ENCODE results near the gene EXD3.

The EXD3 gene

DNA sequence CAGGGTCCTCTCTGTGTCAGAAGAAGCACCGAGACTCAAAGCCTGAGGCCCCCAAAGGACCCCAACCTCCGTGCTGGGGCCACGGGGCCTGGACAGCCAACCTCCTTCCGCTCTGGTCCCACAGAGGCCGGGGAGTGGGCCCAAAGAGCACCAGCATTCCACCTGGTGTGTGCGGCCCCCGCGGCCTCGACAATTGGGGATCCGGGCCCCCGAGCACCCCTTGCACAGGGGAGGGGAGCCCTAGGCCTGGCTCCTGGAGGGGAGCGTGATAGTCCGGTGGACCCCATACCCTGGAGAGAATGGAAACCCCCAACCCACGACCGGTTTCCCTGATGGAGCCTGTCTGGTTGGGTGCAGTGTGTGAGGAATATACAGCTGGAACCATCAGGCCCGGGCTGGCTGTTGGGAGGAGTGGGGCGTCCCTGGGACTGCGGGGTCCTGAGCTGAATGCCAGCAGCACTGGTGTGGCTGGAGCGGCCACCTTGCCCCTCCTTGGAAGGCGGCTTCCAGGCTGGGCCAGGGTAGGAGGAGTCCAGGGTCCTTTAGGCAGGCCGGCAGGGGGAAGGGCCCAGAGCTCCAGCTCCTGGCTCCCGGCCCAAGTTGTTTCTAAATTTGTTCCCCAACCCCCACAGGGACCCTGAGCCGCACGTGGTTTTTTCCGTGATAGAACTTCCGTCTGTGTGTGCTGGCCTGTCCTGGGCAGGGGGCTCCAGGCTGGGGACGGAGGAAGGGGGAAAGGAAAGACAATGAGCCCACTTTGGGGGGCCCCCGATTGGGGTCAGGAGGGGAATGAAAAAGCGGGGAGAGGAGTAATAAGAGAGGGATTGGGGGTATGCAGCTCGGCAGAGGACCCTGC lies 146.3 kb downstream of the EXD3 start:
- Histone ChIP-seq H3K27me3 (ENCODE audit: insufficient read depth, low read length) (peaks cover 1% of the 10 kb centered on the region; the same call in 1 of the 2 replicates), H3K36me3 (ENCODE audit: insufficient read depth, low read length) (peaks cover 7% of the 10 kb centered on the region; the same call in 1 of the 2 replicates), H3K9ac (ENCODE audit: low read depth, low read length) (peak overlapping the region; percentile 76), H3K4me1 (ENCODE audit: insufficient read depth, low read length) (peaks cover 19% of the 10 kb centered on the region), H3K4me3 (ENCODE audit: low read length) (peak overlapping the region; percentile 60), H3K27ac (ENCODE audit: low read depth, low read length) (peak overlapping the region; percentile 89), H3K9me3 (ENCODE audit: insufficient read depth, low read depth, low read length) (no peaks in the 10 kb centered on the region)
- WGBS = 47% methylated on average over 30 of the region's 30 CpGs

DNA sequence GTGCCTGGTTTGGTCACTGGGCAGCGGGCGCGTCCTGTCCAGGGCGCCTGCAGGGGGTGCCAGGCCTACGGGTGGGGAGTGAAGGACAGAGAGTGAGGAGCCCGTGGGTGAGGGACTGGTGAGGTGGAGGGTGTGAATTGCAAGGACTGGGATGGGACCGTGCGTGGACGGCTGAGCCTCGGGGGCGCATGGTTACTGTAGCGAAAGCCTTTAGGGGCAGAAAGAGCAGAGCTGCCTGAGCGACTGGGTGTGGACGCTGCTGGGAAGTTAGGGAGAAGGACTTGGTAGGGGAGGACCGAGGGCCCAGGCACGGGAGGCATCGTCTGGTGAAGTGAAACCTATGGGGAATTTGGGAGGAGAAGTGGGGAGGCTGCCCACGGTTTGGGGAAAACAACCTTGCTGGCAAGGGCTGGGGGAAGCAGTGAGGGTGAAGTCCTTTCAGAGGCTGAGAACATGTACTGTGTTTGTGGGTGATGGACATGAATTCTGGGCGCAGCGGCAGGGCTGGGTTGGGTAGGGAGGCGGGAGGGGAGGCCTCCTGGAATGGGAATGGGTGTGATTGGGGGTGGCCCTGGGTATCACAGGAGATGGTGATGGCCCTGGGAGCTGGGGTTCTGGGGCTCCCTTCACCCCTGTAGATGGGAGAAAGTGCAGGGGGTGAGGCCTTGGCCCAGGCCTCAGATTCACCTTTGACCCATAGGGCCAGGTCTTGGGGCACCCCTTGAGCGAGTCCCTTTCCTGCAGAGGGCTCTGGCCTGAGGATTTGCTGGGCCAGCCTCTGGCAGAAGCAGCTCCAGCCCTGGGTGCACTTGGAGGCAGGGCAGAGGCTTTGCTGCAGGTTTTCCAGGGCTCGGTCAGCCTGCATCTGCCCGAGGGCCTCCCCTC lies 147.1 kb downstream of the EXD3 start:
- 90% methylated on average over 24 of the region's 24 CpGs for WGBS
- Histone ChIP-seq H3K27ac (ENCODE audit: low read depth, low read length) (peak overlapping the region; percentile 89), H3K4me3 (ENCODE audit: low read length) (no peak overlapping the region), H3K9me3 (ENCODE audit: insufficient read depth, low read depth, low read length) (no peaks in the 10 kb centered on the region), H3K27me3 (ENCODE audit: insufficient read depth, low read length) (no peaks in the 10 kb centered on the region), H3K4me1 (ENCODE audit: insufficient read depth, low read length) (peaks cover 19% of the 10 kb centered on the region), H3K9ac (ENCODE audit: low read depth, low read length) (peak overlapping the region; percentile 76; the same call in 1 of the 2 replicates), H3K36me3 (ENCODE audit: insufficient read depth, low read length) (peaks cover 10% of the 10 kb centered on the region)

DNA sequence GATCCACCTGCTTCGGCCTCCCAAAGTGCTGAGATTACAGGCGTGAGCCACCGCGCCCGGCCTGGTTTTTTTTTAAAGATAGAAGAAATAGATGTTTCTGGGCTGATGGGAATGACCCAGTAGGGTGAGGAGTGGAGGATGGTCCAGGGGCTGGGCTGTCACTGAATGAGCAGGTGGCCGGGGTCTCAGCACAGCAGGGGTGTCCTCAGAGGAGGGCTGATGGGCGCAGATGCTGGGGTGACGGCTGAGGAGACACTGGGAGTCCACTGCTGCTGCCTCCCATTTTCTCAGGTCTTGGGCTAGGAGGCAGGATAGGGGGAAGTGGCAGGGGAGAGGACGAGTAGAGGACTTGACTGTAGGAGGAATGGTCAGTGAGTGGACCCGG lies 147.8 kb downstream of the EXD3 start:
- 94% methylated on average over 10 of the region's 10 CpGs for WGBS
- peaks cover 19% of the 10 kb centered on the region for H3K4me1 ChIP-seq (ENCODE audit: insufficient read depth, low read length)
- no peaks in the 10 kb centered on the region for H3K9me3 ChIP-seq (ENCODE audit: insufficient read depth, low read depth, low read length)
- no peaks in the 10 kb centered on the region for H3K27me3 ChIP-seq (ENCODE audit: insufficient read depth, low read length)
- no peak overlapping the region for H3K9ac ChIP-seq (ENCODE audit: low read depth, low read length)
- peaks cover 11% of the 10 kb centered on the region for H3K36me3 ChIP-seq (ENCODE audit: insufficient read depth, low read length)
- H3K4me3 ChIP-seq (ENCODE audit: low read length) = no peak overlapping the region
- no peak overlapping the region for H3K27ac ChIP-seq (ENCODE audit: low read depth, low read length)

DNA sequence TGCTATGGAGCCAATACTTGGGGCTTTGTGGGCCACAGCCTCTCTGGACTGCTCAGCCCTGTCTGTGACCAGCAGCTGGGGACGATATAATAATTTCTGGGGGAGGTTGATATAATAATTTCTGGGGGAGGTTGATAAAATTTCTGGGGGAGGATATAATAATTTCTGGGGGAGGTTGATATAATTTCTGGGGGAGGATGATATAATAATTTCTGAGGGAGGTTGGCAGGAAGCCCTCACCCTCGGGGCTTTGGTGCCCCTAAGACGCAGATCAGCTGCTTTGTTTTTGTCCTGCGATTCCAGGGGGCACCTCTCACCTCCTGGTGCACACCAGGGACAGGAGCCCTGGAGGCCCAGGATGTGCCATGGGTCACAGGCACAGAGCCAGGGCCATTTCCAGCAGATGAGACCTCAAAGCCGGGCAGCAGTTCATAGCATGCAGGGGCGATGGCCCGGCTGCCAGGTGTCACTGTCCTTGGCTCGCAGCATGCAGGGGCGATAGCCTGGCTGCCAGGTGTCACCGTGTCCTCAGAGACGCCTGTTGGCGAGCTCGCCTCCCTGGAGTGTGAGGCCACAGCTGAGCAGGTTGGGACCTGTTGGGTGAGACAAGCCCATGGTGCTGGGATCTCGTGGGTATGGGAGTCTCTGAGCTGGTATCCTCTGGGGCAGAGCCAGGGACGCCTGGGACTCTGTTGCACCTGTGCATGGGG lies 149.2 kb downstream of the EXD3 start:
- Histone ChIP-seq H3K9me3 (ENCODE audit: insufficient read depth, low read depth, low read length) (no peaks in the 10 kb centered on the region), H3K27ac (ENCODE audit: low read depth, low read length) (no peak overlapping the region), H3K4me3 (ENCODE audit: low read length) (no peak overlapping the region), H3K36me3 (ENCODE audit: insufficient read depth, low read length) (peaks cover 24% of the 10 kb centered on the region), H3K27me3 (ENCODE audit: insufficient read depth, low read length) (no peaks in the 10 kb centered on the region), H3K4me1 (ENCODE audit: insufficient read depth, low read length) (peaks cover 19% of the 10 kb centered on the region), H3K9ac (ENCODE audit: low read depth, low read length) (no peak overlapping the region)
- WGBS = 90% methylated on average over 15 of the region's 15 CpGs

DNA sequence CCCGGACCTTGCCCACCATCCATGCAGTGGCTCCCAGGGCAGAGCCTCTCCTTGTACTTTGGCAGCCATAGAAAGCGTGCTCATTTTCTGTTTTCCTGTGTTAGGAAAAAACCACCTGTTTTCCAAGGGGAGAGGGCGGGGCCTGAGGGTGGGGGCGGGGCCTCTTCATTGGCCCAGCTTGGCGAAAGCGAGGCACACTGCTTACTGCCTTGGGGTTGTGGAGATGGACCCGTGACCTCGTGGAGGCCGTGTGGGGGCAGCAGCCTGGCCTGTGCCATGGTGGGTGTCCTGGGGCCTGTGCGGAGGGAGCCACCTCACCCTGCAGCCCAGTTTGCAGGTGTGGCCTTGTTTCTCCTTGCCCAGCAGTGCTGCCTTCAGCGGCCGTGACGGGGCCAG lies 149.9 kb downstream of the EXD3 start:
- H3K36me3 ChIP-seq (ENCODE audit: insufficient read depth, low read length) = peaks cover 29% of the 10 kb centered on the region
- no peaks in the 10 kb centered on the region for H3K9me3 ChIP-seq (ENCODE audit: insufficient read depth, low read depth, low read length)
- 88% methylated on average over 13 of the region's 13 CpGs for WGBS
- no peak overlapping the region for H3K4me3 ChIP-seq (ENCODE audit: low read length)
- peaks cover 19% of the 10 kb centered on the region for H3K4me1 ChIP-seq (ENCODE audit: insufficient read depth, low read length)
- no peak overlapping the region for H3K27ac ChIP-seq (ENCODE audit: low read depth, low read length)
- H3K27me3 ChIP-seq (ENCODE audit: insufficient read depth, low read length) = no peaks in the 10 kb centered on the region
- H3K9ac ChIP-seq (ENCODE audit: low read depth, low read length) = no peak overlapping the region

DNA sequence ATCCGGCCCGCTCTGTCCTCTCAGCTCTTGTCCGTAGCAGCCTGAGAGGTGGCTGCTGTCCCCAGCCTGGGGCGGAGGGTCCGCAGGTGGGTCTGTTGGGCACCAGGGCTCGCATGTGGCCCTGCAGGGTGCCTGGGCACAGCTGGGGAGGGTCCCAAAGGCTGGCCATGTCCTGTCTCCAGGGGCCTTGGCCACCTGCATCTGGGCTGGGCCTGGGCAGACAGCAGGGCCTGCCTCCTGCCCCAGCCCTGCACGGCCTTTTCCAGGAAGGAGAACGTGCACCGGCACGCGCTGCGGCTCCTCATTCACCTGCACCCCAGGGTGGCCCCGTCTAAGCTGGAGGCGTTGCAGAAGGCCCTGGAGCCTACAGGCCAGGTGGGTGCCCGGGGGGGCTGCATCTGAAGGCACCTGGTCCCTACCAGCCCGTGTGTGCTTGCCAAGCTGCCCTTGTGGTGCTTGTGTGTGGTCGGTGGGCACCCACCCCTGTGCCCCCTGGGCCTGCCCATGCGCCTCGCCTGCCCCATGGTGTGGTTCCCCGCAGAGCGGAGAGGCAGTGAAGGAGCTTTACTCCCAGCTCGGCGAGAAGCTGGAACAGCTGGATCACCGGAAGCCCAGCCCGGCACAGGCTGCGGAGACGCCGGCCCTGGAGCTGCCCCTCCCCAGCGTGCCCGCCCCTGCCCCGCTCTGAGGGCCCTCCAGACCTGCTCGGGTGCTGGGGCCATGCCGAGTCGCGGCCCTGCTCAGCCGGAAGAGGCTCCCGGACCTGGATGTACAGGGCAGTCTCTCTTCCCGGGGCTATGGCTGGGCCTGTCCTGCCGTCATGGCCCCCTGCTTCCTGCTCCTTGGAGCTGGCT lies 150.5 kb downstream of the EXD3 start:
- Histone ChIP-seq H3K9ac (ENCODE audit: low read depth, low read length) (no peak overlapping the region), H3K4me3 (ENCODE audit: low read length) (no peak overlapping the region), H3K9me3 (ENCODE audit: insufficient read depth, low read depth, low read length) (no peaks in the 10 kb centered on the region), H3K36me3 (ENCODE audit: insufficient read depth, low read length) (peaks cover 34% of the 10 kb centered on the region), H3K27me3 (ENCODE audit: insufficient read depth, low read length) (no peaks in the 10 kb centered on the region), H3K27ac (ENCODE audit: low read depth, low read length) (no peak overlapping the region), H3K4me1 (ENCODE audit: insufficient read depth, low read length) (peaks cover 19% of the 10 kb centered on the region)
- WGBS = 92% methylated on average over 39 of the region's 39 CpGs

DNA sequence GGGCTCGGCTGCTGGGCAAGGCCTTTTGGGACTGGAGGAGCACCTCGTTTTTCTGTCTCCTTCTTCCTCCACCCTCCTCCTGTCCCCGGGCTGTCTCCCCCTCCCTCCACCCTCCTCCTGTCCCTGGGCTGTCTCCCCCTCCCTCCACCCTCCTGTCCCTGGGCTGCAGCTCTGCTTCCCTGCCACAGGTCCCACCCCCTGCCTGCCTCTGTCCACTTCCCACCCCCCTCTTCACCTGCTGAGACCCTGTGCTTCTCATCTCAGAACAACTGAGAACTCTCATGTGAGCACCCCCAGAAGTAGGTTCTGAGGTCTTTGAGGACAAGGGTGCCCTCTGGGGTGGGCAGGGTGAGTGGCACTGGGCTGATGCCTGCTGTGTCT lies 151.3 kb downstream of the EXD3 start:
- Histone ChIP-seq H3K9ac (ENCODE audit: low read depth, low read length) (no peak overlapping the region), H3K27ac (ENCODE audit: low read depth, low read length) (no peak overlapping the region), H3K4me1 (ENCODE audit: insufficient read depth, low read length) (peaks cover 11% of the 10 kb centered on the region)

DNA sequence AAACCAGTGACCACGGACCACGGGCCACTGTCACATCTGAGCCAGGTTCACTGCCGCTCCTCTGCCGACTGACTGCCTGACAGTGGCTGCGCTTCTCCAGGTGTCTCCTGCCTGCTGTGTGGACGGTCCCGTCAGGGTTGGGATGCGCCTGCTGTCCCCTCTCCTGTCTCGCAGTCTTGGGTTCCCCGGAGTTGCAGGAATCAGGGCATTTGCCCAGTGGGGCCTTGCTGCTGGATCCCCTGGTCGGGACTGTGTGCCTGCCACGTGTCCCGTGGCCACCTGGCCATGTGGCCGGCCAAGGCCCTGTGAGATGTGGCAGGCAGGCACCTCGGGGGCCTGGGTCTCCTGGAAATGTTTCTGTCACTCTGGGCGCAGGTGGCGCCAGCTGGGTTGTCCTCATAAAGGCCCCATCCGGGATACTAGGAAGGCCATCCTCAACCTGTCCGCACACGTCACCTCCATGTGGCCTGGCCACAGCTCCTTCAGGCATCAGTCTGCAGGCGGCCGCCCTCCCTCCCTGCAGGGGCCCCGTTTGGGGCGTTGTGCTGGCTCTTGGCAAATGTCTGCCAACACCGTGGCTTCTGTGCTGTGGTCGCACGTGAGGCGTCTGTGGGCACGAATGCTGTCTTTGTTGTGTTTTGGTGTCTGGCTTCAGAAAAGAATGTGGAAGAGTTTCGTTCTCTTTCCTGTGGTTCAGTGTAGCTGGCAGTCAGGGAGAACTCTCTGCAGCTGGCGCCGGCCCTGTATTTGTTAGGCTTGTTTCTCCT lies 151.8 kb downstream of the EXD3 start:
- WGBS = 94% methylated on average over 32 of the region's 32 CpGs
- Histone ChIP-seq H3K9ac (ENCODE audit: low read depth, low read length) (no peak overlapping the region), H3K27me3 (ENCODE audit: insufficient read depth, low read length) (no peaks in the 10 kb centered on the region), H3K4me1 (ENCODE audit: insufficient read depth, low read length) (peaks cover 5% of the 10 kb centered on the region), H3K9me3 (ENCODE audit: insufficient read depth, low read depth, low read length) (no peaks in the 10 kb centered on the region), H3K36me3 (ENCODE audit: insufficient read depth, low read length) (peaks cover 44% of the 10 kb centered on the region), H3K27ac (ENCODE audit: low read depth, low read length) (no peak overlapping the region), H3K4me3 (ENCODE audit: low read length) (no peak overlapping the region)

More for the DNA sequence above, 151.3 kb downstream of the EXD3 start:
- no peaks in the 10 kb centered on the region for H3K9me3 ChIP-seq (ENCODE audit: insufficient read depth, low read depth, low read length)
- peaks cover 41% of the 10 kb centered on the region for H3K36me3 ChIP-seq (ENCODE audit: insufficient read depth, low read length)
- 76% methylated on average over 3 of the region's 3 CpGs for WGBS
- H3K27me3 ChIP-seq (ENCODE audit: insufficient read depth, low read length) = no peaks in the 10 kb centered on the region
- H3K4me3 ChIP-seq (ENCODE audit: low read length) = no peak overlapping the region

DNA sequence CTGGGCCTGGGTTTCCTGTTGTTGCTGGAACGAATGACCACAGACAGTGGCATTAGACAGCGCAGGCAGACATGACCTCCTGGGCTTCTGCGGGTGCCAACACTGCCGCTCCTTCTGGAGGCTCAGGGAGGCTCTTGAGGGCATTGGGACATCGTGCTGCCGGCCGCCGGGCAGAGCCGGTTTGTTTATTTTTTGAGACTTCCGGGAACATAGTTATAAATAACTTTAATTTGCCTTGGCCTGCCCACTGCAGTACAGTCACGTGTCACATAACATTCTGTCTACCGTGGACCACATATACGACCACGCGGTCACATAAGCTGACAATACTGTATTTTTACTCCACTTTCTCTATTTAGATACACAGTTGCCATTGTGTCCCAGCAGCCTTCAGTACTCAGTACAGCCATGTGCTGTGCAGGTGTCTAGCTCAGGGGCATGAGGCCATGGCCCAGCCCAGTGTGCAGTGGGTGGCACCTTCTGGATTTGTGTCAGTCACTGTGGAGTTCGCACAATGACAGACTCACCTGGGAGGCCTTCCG lies 153.7 kb downstream of the EXD3 start:
- Histone ChIP-seq H3K9ac (ENCODE audit: low read depth, low read length) (no peak overlapping the region), H3K9me3 (ENCODE audit: insufficient read depth, low read depth, low read length) (no peaks in the 10 kb centered on the region)

More for the DNA sequence above, 153.7 kb downstream of the EXD3 start:
- Histone ChIP-seq H3K4me1 (ENCODE audit: insufficient read depth, low read length) (no peaks in the 10 kb centered on the region), H3K27me3 (ENCODE audit: insufficient read depth, low read length) (no peaks in the 10 kb centered on the region), H3K4me3 (ENCODE audit: low read length) (no peak overlapping the region), H3K36me3 (ENCODE audit: insufficient read depth, low read length) (peaks cover 54% of the 10 kb centered on the region), H3K27ac (ENCODE audit: low read depth, low read length) (no peak overlapping the region)
- whole genome bisulfite sequencing = 98% methylated on average over 17 of the region's 17 CpGs
